Muscle of leg (tissue), 11 donors: ENCODE results near the gene ERFL. TPM values are rescaled to one million over a fixed set of nuclear protein-coding genes. Genes with fewer than 3 reads are reported as not detected.
"Not testable (repeated sequence)": the region's sequence is repeated elsewhere in the genome, so short reads cannot be mapped to it uniquely, and the experiment has no call there.

Experiments
- DNase-seq: peaks from one replicate; pipeline ENCODE4 v3.0.0; 2013
- H3K27ac ChIP-seq: one replicate; pipeline ENCODE4 v1.5.1; 2013; ENCODE audit warnings: mild to moderate bottlenecking, low read length, control low read depth
- H3K27me3 ChIP-seq: one replicate; pipeline ENCODE4 v1.6.1; 2013; ENCODE audit warnings: low read length; ENCODE audit not compliant: control insufficient read depth, insufficient read depth
- H3K36me3 ChIP-seq: one replicate; pipeline ENCODE4 v1.6.1; 2013; ENCODE audit warnings: low read length; ENCODE audit not compliant: control insufficient read depth, insufficient read depth
- H3K4me1 ChIP-seq: one replicate; pipeline ENCODE4 v1.6.1; 2013; ENCODE audit warnings: low read length; ENCODE audit not compliant: control insufficient read depth, insufficient read depth
- H3K4me3 ChIP-seq: one replicate; pipeline ENCODE4 v1.5.1; 2013; ENCODE audit warnings: low read length, control low read depth
- H3K9me3 ChIP-seq: replicated peaks from 2 replicates; pipeline ENCODE4 v1.6.1; 2013; ENCODE audit warnings: low read depth, low read length; ENCODE audit not compliant: control insufficient read depth
- WGBS: methylation state at CpG from one replicate; pipeline ENCODE4 v1.1.5; 2013; ENCODE audit warnings: missing lambda C conversion rate; ENCODE audit not compliant: insufficient coverage; 5-methylcytosine and 5-hydroxymethylcytosine counted together
- polyA plus RNA-seq, 8 donors: library from polyadenylated mRNA; unstranded; fragments of 120-200 nt; gene quantifications; one replicate each; pipeline versions ENCODE4 v1.2.1 to v1.2.3, GENCODE V29; 2013; ENCODE audit warnings: inconsistent platforms in 1 of 8, low replicate concordance in 1 of 8; ENCODE audit not compliant: insufficient read length in 8 of 8, insufficient read depth in 1 of 8
- total RNA-seq: library from RNA; stranded (reverse); fragments of 120-200 nt; gene quantifications from one replicate; pipeline ENCODE4 v1.2.4, GENCODE V29; 2013

Gene ERFL
- total and polyA plus RNA-seq, 9 donors = 0.04 to 0.31 (median 0.12) TPM

DNA sequence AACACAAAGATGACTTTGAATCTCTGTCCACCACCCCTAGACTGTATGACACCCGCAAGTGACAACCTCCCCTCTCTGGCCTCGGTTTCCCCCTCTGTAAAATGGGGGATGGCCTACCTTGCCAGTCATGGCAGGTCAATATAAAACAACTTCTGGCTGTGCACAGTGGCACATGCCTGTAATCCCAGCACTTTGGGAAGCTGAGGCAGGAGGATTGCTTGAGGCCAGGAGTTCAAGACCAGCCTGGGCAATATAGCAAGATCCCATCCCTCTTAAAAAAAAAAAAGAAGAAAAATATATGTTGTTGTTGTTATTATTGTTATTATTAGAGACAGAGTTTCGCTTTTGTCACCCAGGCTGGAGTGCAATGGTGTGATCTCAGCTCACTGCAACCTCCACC lies 52.3 kb downstream of the ERFL start:
- peaks cover 10% of the 10 kb centered on the region for H3K4me1 ChIP-seq
- not testable (repeated sequence) for H3K27ac ChIP-seq, H3K27me3 ChIP-seq, H3K9me3 ChIP-seq, H3K4me3 ChIP-seq, DNase-seq
- no CpG with 5 or more reads among the region's 3 CpGs for WGBS
- H3K36me3 ChIP-seq = peaks cover 11% of the 10 kb centered on the region

DNA sequence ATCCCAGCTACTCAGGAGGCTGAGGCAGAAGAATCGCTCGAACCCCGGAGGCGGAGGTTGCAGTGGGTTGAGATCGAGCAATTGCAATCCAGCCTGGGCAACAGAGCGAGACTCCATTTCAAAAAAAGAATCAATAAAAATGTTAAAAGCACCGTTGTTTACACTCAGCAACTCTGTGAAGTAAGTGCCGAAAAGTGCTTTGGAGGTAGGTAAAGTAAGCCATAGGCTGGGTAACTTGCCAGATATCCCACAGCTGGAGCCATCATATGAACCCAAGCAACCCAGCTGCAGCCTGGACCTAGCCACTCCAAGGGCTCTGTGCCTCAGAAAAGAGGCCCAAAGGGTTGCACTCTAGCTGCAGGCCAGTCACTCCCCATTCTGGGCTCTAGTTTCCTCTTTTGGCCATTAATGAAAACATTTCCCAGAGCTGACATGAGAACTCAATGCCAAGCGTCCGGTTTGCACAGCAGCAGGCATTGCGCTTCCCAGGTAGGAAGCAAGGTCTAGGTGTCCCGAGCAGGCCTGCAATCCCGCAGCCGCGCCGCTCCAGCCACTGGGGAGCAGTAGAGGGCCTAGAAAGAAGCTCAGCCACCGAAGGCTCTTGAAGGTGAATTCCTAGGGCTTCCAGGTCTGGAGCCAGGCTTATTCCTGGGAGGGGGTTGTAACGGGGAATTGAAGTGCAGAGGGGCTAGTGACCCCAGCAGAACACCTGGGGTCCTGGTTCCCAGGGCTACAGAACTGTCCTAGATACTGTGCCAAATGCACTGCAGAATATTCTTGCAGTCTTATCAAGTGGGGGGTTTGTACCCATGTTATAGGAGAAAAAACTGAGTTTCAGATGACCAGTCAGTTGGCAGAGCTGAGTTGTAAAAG lies 55.2 kb downstream of the ERFL start:
- DNase-seq = peak; percentile 54
- H3K4me3 ChIP-seq = no peak overlapping the region
- H3K36me3 ChIP-seq = peaks cover 38% of the 10 kb centered on the region
- H3K27me3 ChIP-seq = no peaks in the 10 kb centered on the region
- H3K9me3 ChIP-seq = no peaks in the 10 kb centered on the region
- 20% methylated on average over 11 of the region's 18 CpGs for WGBS
- no peak overlapping the region for H3K27ac ChIP-seq
- H3K4me1 ChIP-seq = peaks cover 10% of the 10 kb centered on the region

DNA sequence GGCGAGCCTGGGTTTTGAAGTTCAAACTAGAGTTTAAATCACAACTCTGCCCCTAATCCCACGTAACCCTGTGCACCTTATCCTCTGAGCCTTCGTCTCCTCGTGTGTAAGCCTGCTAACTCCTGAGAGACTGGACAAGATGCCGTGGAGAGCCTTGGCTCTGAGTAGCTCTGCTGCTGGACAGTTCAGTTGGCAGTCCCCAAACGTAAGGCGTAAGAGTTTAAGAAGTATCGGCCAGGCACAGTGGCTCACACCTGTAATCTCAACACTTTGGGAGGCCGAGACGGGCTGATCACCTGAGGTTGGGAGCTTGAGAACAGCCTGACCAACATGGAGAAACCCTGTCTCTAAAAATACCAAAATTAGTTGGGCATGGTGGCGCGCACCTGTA lies 55.9 kb downstream of the ERFL start:
- DNase-seq = no peak
- H3K4me1 ChIP-seq = peaks cover 10% of the 10 kb centered on the region
- H3K36me3 ChIP-seq = peaks cover 41% of the 10 kb centered on the region
- no peaks in the 10 kb centered on the region for H3K27me3 ChIP-seq
- H3K4me3 ChIP-seq = no peak overlapping the region
- WGBS = 88% methylated on average over 10 of the region's 12 CpGs
- no peak overlapping the region for H3K27ac ChIP-seq
- H3K9me3 ChIP-seq = no peaks in the 10 kb centered on the region

DNA sequence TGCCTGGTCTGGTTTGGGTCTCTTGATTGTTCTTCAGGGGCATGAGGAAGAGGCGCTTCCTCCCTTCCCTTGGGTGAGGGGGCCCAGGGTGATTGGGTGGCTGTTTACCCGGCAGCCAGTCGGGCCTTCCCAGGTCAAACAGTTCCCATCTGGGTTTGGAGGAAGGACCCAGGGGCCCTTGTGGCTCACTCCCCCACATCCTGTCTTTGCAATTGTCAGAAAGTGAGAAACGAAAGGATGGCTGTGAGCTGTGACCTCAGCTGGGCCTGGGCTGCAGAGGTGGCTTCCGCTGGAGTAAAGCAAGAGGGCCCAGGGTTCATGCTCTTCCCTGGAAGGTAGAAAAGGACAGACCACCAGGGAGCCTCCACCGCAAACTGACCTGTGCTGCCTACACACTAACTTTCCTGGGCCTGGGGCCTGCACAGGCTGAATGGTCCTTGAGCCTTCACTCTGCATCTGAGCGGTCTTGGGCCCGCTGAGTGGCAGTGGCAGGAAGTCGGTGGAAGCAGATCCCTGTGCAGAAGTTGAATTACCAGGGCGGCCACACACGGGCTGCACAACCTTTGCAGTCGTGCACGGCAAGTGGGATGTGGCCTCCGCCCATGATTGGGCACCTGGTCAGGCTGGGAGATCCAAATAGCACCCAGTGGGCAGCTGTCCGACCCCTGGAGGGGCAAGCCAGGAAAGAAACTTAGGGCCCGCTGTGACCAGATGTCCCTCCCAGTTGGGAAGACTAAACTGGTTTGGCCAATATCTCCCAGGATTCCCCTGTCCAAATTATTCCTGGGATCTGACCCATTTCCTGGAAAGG lies 56.5 kb downstream of the ERFL start:
- peak overlapping the region; percentile 29 for H3K27ac ChIP-seq
- 61% methylated on average over 10 of the region's 16 CpGs for WGBS
- DNase-seq = peak; percentile 47
- H3K4me1 ChIP-seq = peaks cover 8% of the 10 kb centered on the region
- no peaks in the 10 kb centered on the region for H3K27me3 ChIP-seq
- peaks cover 47% of the 10 kb centered on the region for H3K36me3 ChIP-seq
- H3K4me3 ChIP-seq = no peak overlapping the region
- H3K9me3 ChIP-seq = no peaks in the 10 kb centered on the region

DNA sequence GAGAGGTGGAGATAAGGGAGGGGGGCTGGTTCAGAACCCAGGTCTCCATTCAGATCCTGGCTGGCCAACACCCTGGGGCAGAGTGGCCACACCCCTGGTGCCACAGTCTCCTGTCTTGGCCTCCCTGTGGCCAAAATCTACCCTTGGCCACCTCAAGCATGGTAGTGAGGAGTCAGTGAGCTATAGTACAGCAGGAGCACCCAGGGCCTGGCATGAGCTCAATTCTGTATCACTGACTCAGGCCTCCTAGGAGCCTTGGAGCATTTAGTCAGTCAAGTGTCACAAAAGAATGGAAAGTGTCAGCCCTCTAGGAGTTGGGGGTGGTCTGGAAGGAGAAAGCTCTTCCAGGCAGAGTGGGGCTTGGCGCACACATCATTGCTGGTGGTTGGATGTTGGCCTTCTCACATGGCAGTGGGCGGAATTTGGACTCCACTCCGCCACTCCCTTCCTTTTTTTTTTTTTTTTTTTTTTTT lies 57.8 kb downstream of the ERFL start:
- WGBS = no CpG with 5 or more reads among the region's 3 CpGs
- DNase-seq = no peak
- H3K4me1 ChIP-seq = peaks cover 8% of the 10 kb centered on the region
- no peaks in the 10 kb centered on the region for H3K9me3 ChIP-seq
- peaks cover 55% of the 10 kb centered on the region for H3K36me3 ChIP-seq
- H3K27ac ChIP-seq = no peak overlapping the region
- H3K27me3 ChIP-seq = no peaks in the 10 kb centered on the region
- no peak overlapping the region for H3K4me3 ChIP-seq

DNA sequence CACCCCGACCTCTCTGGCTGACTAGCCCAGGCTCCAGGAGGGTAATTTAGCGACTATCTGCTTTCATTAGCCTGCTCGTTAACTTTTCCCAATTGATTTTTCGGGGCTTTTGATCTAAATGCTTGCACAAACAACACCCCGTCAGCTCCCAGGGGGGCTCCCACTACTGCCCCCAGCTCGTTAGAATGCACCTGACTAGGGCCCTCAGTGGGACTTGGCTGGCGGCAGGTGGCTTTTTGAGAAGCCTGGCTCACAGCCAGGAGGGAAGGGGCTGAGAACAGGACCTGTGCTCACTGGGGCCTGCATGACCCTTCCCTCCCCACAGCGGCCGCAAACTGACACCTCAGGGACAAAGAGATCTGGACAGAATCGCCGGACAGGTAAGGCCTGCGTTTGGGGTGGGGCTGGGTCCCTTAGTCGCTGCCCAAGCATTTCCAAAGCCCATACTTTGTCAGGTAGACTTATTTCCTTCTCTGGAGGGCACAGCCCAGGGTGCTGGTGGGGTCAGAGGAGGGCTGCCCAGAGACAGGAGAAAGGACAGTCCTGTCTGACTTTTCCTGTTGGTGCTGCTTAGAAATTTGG lies 58.8 kb downstream of the ERFL start:
- no peak overlapping the region for H3K27ac ChIP-seq
- no peak for DNase-seq
- H3K27me3 ChIP-seq = no peaks in the 10 kb centered on the region
- H3K9me3 ChIP-seq = no peaks in the 10 kb centered on the region
- peaks cover 8% of the 10 kb centered on the region for H3K4me1 ChIP-seq
- H3K4me3 ChIP-seq = no peak overlapping the region
- 63% methylated on average over 10 of the region's 13 CpGs for WGBS
- peaks cover 65% of the 10 kb centered on the region for H3K36me3 ChIP-seq

DNA sequence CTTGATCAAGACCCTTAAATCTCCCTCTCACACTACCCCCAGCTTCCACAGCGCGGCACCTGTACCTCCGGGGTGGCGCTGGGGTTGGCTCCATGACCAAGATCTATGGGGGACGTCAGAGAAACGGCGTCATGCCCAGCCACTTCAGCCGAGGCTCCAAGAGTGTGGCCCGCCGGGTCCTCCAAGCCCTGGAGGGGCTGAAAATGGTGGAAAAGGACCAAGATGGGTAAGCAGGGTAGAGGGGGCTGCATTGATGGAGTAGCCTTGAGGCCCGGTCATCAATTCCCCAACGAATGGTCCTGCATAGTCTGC lies 59.3 kb downstream of the ERFL start:
- no peaks in the 10 kb centered on the region for H3K9me3 ChIP-seq
- no peak overlapping the region for H3K4me3 ChIP-seq
- H3K27me3 ChIP-seq = no peaks in the 10 kb centered on the region
- DNase-seq = no peak
- H3K36me3 ChIP-seq = peaks cover 70% of the 10 kb centered on the region
- H3K27ac ChIP-seq = no peak overlapping the region
- 87% methylated on average over 8 of the region's 12 CpGs for WGBS
- H3K4me1 ChIP-seq = peaks cover 8% of the 10 kb centered on the region

DNA sequence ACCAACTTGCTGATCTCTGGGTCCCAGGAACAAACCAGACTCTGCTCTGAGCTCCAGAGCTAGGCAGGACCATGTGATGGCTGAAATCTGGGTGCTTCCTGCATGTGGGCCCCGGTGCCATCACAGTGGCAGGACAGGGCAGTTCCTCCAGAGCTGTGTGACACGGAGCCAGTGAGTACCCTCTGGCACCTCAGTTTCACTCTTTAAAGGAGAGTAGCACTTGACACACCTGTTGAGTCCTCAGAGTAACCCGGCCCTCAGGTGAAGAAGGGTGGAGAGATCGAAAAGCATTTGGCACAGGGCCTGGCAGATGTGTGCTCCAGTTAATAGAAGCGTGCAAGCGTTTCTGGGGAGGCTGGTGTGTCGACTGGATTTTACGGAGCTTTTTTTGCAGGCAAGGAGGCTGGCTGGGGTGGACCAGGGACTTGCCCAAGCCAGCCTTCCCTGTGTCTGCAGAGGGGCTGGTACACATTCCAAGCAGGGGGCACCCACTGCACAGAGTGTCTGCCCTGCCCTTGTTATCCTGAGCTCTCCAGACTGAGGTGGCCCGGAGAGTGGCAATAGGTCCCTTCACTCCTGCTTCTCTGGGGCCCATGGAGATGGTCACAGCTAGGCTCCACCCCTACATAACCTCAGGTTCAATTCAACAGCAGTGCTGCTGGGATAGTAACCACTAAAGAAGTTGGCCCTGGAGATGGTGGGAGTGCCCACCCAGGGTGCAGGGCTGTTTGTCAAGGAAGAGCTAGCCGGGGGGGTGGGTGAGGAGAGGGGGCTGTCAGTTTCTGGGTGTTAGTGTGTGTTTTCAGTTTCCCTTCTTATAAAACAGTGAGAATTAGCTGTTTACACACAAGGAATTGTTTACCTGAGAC lies 59.9 kb downstream of the ERFL start:
- Histone ChIP-seq H3K4me3 (no peak overlapping the region), H3K36me3 (peaks cover 75% of the 10 kb centered on the region), H3K27me3 (no peaks in the 10 kb centered on the region), H3K4me1 (peaks cover 8% of the 10 kb centered on the region), H3K27ac (no peak overlapping the region), H3K9me3 (no peaks in the 10 kb centered on the region)
- no peak for DNase-seq
- WGBS = 73% methylated on average over 8 of the region's 10 CpGs

DNA sequence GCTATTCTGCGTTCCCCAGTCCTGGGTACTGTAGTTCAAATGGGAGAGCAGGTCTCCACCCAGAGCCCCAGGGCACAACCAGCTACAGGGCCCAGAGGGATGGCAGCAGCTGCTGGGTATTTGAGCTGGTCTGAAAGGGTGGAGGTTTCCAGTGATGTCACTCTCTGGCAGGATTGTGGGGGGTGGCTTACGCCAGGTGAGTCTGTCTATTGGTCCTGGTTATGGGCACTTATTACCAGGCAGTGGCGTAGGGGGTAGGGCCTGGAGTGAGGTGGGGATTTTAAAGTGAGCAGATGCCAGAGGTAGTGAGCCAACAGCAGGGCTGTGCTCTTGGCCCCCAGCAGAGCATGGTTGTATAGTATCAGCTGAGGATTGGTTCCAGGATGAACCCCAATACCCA lies 62.0 kb downstream of the ERFL start:
- no peak for DNase-seq
- no peaks in the 10 kb centered on the region for H3K9me3 ChIP-seq
- H3K36me3 ChIP-seq = peaks cover 88% of the 10 kb centered on the region
- no peak overlapping the region for H3K4me3 ChIP-seq
- peaks cover 15% of the 10 kb centered on the region for H3K4me1 ChIP-seq
- 85% methylated on average over 3 of the region's 3 CpGs for WGBS
- H3K27me3 ChIP-seq = no peaks in the 10 kb centered on the region
- no peak overlapping the region for H3K27ac ChIP-seq
